ENCODE data around the gene CMTM8. TPM values are rescaled to one million over a fixed set of nuclear protein-coding genes. Genes with fewer than 3 reads are reported as not detected.

Gene CMTM8
- total and polyA plus RNA-seq, 2 of the 8 experiments (the other 6 are each of a cell fraction or from before 2014, with no cell fraction given) = 10.5 to 22.4 TPM

DNA sequence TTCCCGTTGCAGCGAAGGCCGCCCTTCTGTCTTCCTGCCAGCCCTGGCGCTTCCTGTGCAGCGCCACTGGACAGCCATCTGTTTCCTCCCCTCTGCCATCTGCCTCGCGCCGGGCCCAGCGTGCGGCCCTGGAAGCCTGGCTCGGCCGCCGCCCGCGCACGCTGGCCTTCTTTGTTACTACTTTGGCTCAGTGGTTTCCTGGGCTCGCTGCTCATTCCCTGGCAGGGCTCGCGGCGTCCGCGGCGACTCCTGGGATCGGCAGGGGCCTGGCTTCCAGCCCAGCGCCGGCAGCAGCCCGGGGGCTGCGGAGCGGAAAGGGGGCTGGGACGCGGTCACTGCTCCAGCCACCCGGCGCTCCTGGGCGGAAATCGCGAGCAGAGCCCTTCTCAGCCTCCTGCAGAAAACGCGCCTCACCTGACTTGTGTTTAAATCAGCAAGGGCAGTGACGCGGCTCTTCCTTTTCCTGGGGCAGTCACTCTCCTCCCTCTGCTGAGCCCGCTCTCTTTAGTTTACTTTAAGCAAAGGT is 163.1 kb downstream of the CMTM8 start (continued):
- TF ChIP-seq, protein P1, sequence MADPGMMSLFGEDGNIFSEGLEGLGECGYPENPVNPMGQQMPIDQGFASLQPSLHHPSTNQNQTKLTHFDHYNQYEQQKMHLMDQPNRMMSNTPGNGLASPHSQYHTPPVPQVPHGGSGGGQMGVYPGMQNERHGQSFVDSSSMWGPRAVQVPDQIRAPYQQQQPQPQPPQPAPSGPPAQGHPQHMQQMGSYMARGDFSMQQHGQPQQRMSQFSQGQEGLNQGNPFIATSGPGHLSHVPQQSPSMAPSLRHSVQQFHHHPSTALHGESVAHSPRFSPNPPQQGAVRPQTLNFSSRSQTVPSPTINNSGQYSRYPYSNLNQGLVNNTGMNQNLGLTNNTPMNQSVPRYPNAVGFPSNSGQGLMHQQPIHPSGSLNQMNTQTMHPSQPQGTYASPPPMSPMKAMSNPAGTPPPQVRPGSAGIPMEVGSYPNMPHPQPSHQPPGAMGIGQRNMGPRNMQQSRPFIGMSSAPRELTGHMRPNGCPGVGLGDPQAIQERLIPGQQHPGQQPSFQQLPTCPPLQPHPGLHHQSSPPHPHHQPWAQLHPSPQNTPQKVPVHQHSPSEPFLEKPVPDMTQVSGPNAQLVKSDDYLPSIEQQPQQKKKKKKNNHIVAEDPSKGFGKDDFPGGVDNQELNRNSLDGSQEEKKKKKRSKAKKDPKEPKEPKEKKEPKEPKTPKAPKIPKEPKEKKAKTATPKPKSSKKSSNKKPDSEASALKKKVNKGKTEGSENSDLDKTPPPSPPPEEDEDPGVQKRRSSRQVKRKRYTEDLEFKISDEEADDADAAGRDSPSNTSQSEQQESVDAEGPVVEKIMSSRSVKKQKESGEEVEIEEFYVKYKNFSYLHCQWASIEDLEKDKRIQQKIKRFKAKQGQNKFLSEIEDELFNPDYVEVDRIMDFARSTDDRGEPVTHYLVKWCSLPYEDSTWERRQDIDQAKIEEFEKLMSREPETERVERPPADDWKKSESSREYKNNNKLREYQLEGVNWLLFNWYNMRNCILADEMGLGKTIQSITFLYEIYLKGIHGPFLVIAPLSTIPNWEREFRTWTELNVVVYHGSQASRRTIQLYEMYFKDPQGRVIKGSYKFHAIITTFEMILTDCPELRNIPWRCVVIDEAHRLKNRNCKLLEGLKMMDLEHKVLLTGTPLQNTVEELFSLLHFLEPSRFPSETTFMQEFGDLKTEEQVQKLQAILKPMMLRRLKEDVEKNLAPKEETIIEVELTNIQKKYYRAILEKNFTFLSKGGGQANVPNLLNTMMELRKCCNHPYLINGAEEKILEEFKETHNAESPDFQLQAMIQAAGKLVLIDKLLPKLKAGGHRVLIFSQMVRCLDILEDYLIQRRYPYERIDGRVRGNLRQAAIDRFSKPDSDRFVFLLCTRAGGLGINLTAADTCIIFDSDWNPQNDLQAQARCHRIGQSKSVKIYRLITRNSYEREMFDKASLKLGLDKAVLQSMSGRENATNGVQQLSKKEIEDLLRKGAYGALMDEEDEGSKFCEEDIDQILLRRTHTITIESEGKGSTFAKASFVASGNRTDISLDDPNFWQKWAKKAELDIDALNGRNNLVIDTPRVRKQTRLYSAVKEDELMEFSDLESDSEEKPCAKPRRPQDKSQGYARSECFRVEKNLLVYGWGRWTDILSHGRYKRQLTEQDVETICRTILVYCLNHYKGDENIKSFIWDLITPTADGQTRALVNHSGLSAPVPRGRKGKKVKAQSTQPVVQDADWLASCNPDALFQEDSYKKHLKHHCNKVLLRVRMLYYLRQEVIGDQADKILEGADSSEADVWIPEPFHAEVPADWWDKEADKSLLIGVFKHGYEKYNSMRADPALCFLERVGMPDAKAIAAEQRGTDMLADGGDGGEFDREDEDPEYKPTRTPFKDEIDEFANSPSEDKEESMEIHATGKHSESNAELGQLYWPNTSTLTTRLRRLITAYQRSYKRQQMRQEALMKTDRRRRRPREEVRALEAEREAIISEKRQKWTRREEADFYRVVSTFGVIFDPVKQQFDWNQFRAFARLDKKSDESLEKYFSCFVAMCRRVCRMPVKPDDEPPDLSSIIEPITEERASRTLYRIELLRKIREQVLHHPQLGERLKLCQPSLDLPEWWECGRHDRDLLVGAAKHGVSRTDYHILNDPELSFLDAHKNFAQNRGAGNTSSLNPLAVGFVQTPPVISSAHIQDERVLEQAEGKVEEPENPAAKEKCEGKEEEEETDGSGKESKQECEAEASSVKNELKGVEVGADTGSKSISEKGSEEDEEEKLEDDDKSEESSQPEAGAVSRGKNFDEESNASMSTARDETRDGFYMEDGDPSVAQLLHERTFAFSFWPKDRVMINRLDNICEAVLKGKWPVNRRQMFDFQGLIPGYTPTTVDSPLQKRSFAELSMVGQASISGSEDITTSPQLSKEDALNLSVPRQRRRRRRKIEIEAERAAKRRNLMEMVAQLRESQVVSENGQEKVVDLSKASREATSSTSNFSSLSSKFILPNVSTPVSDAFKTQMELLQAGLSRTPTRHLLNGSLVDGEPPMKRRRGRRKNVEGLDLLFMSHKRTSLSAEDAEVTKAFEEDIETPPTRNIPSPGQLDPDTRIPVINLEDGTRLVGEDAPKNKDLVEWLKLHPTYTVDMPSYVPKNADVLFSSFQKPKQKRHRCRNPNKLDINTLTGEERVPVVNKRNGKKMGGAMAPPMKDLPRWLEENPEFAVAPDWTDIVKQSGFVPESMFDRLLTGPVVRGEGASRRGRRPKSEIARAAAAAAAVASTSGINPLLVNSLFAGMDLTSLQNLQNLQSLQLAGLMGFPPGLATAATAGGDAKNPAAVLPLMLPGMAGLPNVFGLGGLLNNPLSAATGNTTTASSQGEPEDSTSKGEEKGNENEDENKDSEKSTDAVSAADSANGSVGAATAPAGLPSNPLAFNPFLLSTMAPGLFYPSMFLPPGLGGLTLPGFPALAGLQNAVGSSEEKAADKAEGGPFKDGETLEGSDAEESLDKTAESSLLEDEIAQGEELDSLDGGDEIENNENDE (IDR thresholded peaks at IDR 0.05; ENCODE audit: insufficient replicate concordance, low read length) = no peak
- TF ChIP-seq POLR2AphosphoS5 (IDR thresholded peaks at IDR 0.05; ENCODE audit: low read depth, low read length) = peak; percentile 54
- no peak; a peak in 1 of 4 replicates for TF ChIP-seq RAD21 (IDR thresholded peaks at IDR 0.05 in 1 of 2, conservative IDR thresholded peaks at IDR 0.05 in 1 of 2; ENCODE audit: low read depth in 2 of 2, low read length in 2 of 2)
- TF ChIP-seq, protein P2, sequence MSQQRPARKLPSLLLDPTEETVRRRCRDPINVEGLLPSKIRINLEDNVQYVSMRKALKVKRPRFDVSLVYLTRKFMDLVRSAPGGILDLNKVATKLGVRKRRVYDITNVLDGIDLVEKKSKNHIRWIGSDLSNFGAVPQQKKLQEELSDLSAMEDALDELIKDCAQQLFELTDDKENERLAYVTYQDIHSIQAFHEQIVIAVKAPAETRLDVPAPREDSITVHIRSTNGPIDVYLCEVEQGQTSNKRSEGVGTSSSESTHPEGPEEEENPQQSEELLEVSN (IDR thresholded peaks at IDR 0.05) = peak; percentile 73
- peak in 1 of 2 experiments; percentile 81; a peak in 2 of 3 replicates for TF ChIP-seq POLR2A (IDR thresholded peaks at IDR 0.05; ENCODE audit: control extremely low read depth in 1 of 2, low read depth in 2 of 2, low read length in 2 of 2)
- no peak for TF ChIP-seq SP2 (IDR thresholded peaks at IDR 0.05; ENCODE audit: low read length)
- no peak for TF ChIP-seq SIN3A (conservative IDR thresholded peaks at IDR 0.05 in 1 of 2, IDR thresholded peaks at IDR 0.05 in 1 of 2; ENCODE audit: low read depth in 1 of 2, low read length in 2 of 2)
- TF ChIP-seq PHF8 (conservative IDR thresholded peaks at IDR 0.05; ENCODE audit: low read depth, low read length) = peak; percentile 53; the same call in 1 of the 2 replicates
- TF ChIP-seq ASH2L (IDR thresholded peaks at IDR 0.05; ENCODE audit: low read length) = peak; percentile 92
- TF ChIP-seq EZH2 (IDR thresholded peaks at IDR 0.05; ENCODE audit: low read depth, low read length, severe bottlenecking) = no peak
